Nephron progenitor cell (in vitro differentiated cells): Measurements from ENCODE around the gene ZNF530.

Experiments used
- DNase-seq: peaks from one replicate; pipeline ENCODE4 v3.0.0; 2021
- H3K27ac Mint-ChIP-seq: 2 replicates; pipeline ENCODE4 v1.8.0; 2021; ENCODE audit warnings: mild to moderate bottlenecking, moderate library complexity, mixed read lengths
- H3K27me3 Mint-ChIP-seq: 2 replicates; pipeline ENCODE4 v1.8.0; 2021; ENCODE audit warnings: mild to moderate bottlenecking, low read depth, mixed read lengths; ENCODE audit not compliant: poor library complexity
- H3K36me3 Mint-ChIP-seq: 2 replicates; pipeline ENCODE4 v1.8.0; 2021; ENCODE audit warnings: low read depth, mixed read lengths
- H3K4me1 Mint-ChIP-seq: 2 replicates; pipeline ENCODE4 v1.8.0; 2021; ENCODE audit warnings: mixed read lengths
- H3K4me3 Mint-ChIP-seq: 2 replicates; pipeline ENCODE4 v1.8.0; 2021; ENCODE audit warnings: mild to moderate bottlenecking, moderate library complexity, mixed read lengths
- H3K9me3 Mint-ChIP-seq: 2 replicates; pipeline ENCODE4 v1.8.0; 2021; ENCODE audit warnings: mild to moderate bottlenecking, moderate library complexity, mixed read lengths
- TF ChIP-seq, protein P1 (sequence below): fragments of 200-600 bp; sonication (generic); IDR thresholded peaks from 2 replicates; pipeline ENCODE4 v1.5.0; 2021; ENCODE audit warnings: antibody characterized with exemption

The ZNF530 gene

DNA sequence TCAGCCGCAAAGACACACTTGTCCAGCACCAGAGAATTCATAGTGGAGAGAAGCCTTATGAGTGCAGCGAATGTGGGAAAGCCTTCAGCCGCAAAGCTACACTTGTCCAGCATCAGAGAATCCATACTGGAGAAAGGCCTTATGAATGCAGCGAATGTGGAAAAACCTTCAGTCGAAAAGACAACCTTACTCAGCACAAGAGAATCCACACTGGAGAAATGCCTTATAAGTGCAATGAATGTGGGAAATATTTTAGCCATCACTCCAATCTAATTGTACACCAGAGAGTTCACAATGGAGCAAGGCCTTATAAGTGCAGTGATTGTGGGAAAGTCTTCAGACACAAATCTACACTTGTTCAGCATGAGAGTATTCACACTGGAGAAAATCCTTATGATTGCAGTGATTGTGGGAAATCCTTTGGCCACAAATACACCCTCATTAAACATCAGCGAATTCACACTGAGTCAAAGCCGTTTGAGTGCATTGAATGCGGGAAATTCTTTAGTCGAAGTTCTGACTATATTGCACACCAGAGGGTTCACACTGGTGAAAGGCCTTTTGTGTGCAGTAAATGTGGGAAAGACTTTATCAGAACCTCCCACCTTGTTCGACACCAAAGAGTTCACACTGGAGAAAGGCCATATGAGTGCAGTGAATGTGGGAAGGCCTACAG, 21.1 kb downstream of the ZNF530 start:
- H3K4me3 Mint-ChIP-seq: peak overlapping the region; percentile 25
- peaks cover 100% of the 10 kb centered on the region for H3K9me3 Mint-ChIP-seq
- TF ChIP-seq, protein P1, sequence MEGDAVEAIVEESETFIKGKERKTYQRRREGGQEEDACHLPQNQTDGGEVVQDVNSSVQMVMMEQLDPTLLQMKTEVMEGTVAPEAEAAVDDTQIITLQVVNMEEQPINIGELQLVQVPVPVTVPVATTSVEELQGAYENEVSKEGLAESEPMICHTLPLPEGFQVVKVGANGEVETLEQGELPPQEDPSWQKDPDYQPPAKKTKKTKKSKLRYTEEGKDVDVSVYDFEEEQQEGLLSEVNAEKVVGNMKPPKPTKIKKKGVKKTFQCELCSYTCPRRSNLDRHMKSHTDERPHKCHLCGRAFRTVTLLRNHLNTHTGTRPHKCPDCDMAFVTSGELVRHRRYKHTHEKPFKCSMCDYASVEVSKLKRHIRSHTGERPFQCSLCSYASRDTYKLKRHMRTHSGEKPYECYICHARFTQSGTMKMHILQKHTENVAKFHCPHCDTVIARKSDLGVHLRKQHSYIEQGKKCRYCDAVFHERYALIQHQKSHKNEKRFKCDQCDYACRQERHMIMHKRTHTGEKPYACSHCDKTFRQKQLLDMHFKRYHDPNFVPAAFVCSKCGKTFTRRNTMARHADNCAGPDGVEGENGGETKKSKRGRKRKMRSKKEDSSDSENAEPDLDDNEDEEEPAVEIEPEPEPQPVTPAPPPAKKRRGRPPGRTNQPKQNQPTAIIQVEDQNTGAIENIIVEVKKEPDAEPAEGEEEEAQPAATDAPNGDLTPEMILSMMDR: no peak
- H3K36me3 Mint-ChIP-seq: peaks cover 100% of the 10 kb centered on the region
- peaks cover 3% of the 10 kb centered on the region for H3K27me3 Mint-ChIP-seq
- H3K4me1 Mint-ChIP-seq: no peaks in the 10 kb centered on the region
- H3K27ac Mint-ChIP-seq: no peak overlapping the region
- DNase-seq: no peak

DNA sequence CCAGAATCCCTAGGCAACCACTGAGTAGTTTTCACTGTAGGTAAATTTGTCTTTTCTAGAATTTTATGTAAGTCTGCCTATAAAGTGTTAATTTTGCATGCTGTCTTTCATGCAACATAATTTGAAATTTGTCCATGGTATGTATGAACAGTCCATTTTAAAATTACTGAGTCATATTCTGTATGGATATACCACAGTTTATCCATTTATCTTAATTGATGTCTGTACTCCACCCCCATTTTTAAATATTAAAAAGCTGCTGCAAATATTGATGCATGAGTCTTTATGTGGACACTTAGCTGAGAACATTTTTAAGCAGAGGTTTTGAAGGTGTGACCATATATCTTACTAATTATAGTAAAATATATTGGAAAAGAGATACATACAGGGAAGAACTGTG, 23.4 kb downstream of the ZNF530 start:
- H3K9me3 Mint-ChIP-seq: peaks cover 100% of the 10 kb centered on the region
- DNase-seq: no peak
- no peak overlapping the region for H3K4me3 Mint-ChIP-seq
- peaks cover 5% of the 10 kb centered on the region for H3K27me3 Mint-ChIP-seq
- H3K4me1 Mint-ChIP-seq: no peaks in the 10 kb centered on the region
- no peak overlapping the region for H3K27ac Mint-ChIP-seq
- peaks cover 98% of the 10 kb centered on the region for H3K36me3 Mint-ChIP-seq
- TF ChIP-seq, protein P1: no peak

DNA sequence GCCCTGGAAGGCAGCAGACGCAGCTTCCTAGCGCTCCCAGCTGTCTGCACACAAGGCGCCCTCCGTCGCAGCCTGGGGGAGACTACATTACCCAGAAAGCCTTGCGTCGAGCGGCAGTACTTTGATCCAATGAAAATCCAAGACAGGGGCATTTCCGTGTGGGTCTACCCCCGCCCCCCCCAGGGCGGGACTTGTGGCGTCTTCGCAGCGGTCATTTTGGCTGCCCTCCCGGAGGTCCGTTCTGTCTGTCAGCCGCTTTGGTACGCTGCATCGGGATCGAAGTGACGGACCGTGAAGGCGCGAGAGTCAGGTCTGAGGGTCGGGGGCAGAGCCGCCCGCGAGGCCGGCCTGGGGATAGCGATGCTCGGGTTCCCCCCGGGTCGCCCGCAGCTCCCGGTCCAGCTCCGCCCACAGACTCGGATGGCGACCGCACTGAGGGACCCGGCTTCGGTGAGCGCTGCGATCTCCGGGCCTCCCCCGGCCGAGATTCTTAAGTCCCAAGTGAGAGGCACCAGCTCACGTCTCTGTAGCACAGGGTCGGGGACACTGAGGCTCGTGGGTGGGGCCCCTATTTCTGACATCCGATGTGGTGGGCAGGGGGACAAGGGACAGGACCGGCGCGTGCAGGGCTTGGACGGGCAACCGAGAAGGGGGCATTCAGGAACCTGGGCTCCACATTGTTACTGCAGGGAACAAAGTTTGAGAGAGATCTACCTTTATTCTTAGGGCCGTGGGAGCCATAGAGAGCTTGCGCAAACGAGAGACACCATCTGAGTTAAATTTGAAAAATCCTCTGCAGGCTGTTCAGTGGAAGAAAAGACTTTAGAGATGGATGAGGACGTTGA, 33.5 kb downstream of the ZNF530 start, which contains the start of gene ZNF211:
TSS of gene ZNF211 (plus strand) at position 182 of the 845 bp plus-strand sequence. CDS start at position 361, 179 bp downstream.
- peak within 1 kb of the TSS; percentile 94 for H3K4me3 Mint-ChIP-seq
- H3K9me3 Mint-ChIP-seq: peaks cover 78% of the 10 kb centered on the region
- peaks cover 86% of the 10 kb centered on the region for H3K36me3 Mint-ChIP-seq
- H3K27me3 Mint-ChIP-seq: peaks cover 2% of the 10 kb centered on the region
- TF ChIP-seq, protein P1: no peak
- peaks cover 19% of the 10 kb centered on the region for H3K4me1 Mint-ChIP-seq
- H3K27ac Mint-ChIP-seq: peak within 1 kb of the TSS; percentile 31
- DNase-seq: peak; percentile 92

DNA sequence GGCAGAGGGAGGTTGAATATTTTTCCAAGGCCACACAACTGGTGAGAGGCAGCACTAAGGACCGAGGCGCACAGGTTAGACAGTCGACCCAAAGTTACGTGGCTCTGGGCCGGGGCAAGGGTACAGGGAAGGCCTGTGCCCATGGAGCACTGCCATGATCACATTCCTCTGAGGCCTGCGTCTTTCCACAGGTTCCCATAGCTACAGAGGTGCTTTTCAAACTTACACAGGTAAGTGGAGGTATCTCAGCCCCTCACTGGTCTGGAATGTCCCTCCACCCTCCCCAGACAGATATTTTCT, 34.1 kb downstream of the ZNF530 start:
- TF ChIP-seq, protein P1: no peak
- H3K9me3 Mint-ChIP-seq: peaks cover 78% of the 10 kb centered on the region
- H3K4me3 Mint-ChIP-seq: peak overlapping the region; percentile 94
- H3K27me3 Mint-ChIP-seq: peaks cover 2% of the 10 kb centered on the region
- H3K36me3 Mint-ChIP-seq: peaks cover 86% of the 10 kb centered on the region
- H3K27ac Mint-ChIP-seq: peak overlapping the region; percentile 31
- peaks cover 19% of the 10 kb centered on the region for H3K4me1 Mint-ChIP-seq
- no peak for DNase-seq

DNA sequence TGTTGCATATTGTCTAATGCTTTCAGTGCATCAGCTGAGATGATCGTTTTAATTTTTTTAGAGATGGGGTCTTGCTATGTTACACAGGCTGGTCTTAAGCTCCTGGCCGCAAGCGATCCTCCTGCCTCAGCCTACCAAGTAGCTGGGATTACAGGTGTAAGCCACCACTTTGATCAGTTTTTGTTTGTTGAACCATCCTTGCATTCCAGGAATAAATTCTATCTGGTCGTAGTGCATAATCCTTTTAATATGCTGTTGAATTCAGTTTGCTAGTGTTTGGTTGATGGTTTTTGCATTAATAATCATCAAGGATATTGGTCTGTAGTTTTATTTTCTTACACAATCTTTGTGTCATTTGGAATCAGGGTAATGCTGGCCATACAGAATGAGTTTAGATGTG, 37.7 kb downstream of the ZNF530 start:
- H3K27me3 Mint-ChIP-seq: no peaks in the 10 kb centered on the region
- DNase-seq: no peak
- H3K4me3 Mint-ChIP-seq: peak overlapping the region; percentile 29
- peaks cover 19% of the 10 kb centered on the region for H3K4me1 Mint-ChIP-seq
- H3K9me3 Mint-ChIP-seq: peaks cover 88% of the 10 kb centered on the region
- peaks cover 92% of the 10 kb centered on the region for H3K36me3 Mint-ChIP-seq
- no peak overlapping the region for H3K27ac Mint-ChIP-seq
- TF ChIP-seq, protein P1: no peak
